GM19438 (cell line): ENCODE measurements around the gene KLHL29.
"Not testable (repeated sequence)": the region's sequence is repeated elsewhere in the genome, so short reads cannot be mapped to it uniquely, and the experiment has no call there.

Source experiments
- ATAC-seq: cut with Tn5 transposase; IDR thresholded peaks from one replicate; pipeline ENCODE4 v1.9.1; 2021; ENCODE audit warnings: low read depth; ENCODE audit not compliant: unreplicated experiment

Gene KLHL29

DNA sequence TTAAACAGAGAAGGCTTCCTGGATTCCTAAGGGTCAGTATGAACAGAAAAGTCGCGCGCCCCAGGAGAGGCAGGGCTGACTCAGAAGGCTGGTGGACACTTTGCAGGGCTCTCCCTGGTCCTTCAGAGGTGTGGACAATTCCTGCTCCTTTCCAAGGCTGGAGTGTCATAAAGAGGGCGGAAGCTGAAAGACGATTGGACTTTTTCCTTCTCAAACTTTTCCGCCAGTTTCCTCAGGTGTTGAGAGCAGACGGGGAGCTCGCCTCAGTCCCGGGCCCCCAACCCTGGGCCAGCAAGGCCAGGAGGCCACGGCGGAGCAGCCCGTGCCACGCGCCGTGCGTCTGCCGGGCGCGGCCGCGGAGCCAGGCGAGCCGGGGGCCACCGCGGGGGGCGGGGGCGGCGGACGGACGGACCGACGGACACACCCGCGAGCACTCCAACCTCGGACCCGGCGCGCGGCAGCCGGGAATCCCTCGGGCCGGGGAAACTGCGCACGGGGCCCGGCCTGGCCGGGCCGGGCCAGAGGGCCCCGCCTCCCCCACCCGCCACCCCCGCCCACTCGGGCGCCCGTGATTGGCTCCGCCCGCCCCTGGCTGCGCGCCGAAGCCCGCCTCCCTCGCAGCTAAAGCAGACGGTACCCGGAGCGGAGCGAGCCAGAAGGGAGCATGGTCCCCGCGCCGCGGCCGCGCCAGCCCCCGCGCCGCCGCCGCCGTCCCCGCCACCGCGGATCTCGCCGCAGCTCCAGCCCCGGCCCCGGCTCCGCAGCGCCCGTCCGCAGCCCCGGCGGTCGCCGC is at the start of gene KLHL29:
KLHL29 (plus strand) TSS at position 629 of the 793 bp plus-strand sequence. CDS start 177,018 bp downstream, outside the sequence.
- ATAC-seq, result peak; percentile 46

GRCh38 chr2:23335550-23335949 is 49.4 kb upstream of the KLHL29 start:
- ATAC-seq, result no peak

DNA sequence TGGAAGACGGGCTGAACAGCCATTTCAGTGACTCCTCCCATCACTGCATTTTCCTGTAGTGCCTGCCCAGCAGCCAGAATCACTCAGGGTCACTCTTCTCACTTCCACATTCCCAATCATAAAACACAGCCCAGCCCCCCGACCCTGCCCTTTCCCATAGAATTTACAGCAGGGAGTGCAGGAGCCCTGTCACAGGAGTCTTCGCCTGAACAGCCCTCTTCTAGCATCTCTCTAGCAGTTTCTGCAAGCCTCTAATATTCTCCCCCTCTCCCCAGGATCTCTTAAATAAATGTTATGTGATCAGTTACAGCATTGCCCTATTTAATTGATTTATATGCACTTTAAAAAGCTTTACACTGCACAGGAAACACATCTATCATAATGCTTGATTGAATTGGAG is 42.9 kb upstream of the KLHL29 start:
- no peak for ATAC-seq

DNA sequence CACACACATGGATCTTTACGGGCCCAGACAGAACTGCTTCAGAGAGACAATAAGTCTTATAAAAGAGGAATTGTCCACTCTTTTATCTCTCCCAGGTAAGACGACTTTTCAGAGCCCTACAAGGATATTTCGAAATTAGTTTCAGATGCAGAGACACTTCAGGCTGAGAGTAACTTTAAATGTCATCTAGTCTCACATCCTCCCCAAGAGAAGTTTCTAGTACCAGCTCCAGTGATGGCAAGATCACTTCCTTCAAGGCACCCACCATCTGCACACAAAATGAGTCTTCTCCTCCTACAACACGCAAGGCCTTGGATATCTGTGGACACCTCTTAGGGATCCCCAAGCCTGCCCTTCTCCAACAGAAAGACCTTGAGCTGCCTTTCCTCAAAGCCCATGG is 39.0 kb upstream of the KLHL29 start:
- ATAC-seq, result no peak

DNA sequence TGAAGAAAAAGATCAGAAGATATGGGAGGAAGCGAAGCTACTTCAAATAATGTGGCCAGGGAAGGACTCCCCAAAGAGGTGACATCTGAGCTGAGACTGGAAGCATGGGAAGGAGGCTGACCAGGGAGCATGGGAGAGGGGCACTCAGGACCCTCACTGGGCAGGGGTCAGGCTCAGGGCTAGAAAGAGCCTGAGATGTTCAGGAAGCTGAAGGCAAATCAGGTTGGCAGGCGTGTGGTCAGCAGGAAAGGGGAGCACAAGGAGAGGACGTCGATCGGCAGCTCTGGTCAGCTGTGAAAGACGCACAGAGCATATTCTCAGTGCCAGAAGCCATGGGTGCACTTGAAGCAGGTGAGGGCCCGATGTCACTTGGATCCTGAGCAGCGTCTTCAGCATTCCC is 38.2 kb upstream of the KLHL29 start:
- ATAC-seq, result no peak

DNA sequence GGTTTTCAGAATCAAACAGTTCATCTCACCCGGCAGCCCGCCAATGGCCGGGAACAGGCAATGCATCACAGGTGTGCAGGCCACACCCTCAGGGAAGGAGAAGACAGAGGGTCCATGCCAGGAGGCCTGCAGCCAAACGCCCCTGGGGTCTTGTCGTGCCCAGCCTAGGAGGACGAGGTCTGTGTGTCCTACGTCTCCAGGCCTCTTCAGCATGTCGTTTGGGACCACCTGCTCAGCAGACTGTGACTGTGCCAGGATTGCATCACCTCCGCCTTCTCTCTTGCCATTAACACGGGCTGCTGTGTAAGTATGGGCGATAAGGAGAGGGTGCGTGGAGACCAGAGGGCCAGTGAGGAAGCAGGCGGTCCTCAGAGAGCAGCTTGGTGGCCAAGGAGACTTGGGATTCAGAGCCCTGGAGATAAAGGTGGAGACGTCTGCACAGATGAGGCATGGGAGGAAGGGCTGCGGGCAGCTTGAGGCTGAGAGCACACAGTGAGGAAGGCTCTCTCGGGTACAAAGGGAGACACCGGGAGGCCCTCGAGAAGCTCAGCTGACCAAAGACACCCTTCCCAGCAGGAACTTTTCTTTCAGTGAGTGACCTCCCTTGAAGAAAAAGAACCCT is 37.4 kb upstream of the KLHL29 start:
- ATAC-seq, result no peak

- not testable (repeated sequence) for ATAC-seq
Measured at GRCh38 chr2:23348093-23348481, 36.9 kb upstream of the KLHL29 start.

DNA sequence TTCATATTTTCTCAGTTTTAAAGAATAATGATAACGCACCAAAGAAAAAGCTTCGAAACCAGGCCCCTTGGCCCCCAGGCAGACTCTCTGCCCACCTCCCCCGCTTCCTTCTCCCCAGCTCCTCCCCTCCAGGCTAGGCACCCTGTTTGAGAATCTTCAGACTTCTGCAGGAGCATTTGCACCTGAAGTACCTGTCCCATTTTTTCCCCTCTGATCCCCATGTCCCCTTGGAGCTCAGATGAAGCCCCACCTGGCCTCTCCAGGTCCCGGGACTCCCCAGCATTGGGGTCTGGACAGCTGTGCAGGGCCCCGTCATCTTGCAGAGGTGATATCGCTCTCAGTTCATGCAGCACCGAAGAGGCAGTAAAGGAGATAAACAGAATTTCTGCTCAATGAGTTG is 35.5 kb upstream of the KLHL29 start:
- no peak for ATAC-seq

GRCh38 chr2:23350041-23350791 is 34.8 kb upstream of the KLHL29 start:
- ATAC-seq, result no peak

GRCh38 chr2:23350792-23351355 is 34.1 kb upstream of the KLHL29 start:
- no peak for ATAC-seq

GRCh38 chr2:23351388-23352141 is 33.4 kb upstream of the KLHL29 start:
- peak; percentile 94 for ATAC-seq

GRCh38 chr2:23354554-23354953 is 30.4 kb upstream of the KLHL29 start:
- peak; percentile 65 for ATAC-seq

- no peak for ATAC-seq
Measured at GRCh38 chr2:23355001-23355400, 30.0 kb upstream of the KLHL29 start.

- no peak for ATAC-seq
Measured at GRCh38 chr2:23356711-23357110, 28.3 kb upstream of the KLHL29 start.

- ATAC-seq, result no peak
Measured at GRCh38 chr2:23359631-23360567, 25.1 kb upstream of the KLHL29 start.

GRCh38 chr2:23360571-23361125 is 24.3 kb upstream of the KLHL29 start:
- ATAC-seq, result no peak

- ATAC-seq, result no peak
Measured at GRCh38 chr2:23361152-23361551, 23.8 kb upstream of the KLHL29 start.

DNA sequence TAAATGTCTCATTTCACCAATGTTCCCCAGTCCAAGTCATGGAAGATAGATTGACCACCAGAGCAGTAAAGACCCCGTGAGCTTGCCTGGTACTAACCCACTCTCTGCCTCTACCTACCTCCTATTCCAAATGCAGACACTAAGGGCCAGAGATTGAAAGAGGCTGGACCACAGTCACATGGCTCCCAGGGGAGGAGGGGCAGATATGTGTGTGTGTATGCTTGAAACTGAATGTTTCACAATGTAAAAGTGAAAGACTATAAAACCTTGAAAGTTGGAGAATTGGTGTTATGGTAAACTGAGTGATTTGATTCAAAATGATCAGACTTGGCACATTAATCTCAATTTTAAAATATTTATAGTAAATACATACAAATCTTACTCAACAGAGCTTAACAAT is 21.7 kb upstream of the KLHL29 start:
- ATAC-seq, result no peak

GRCh38 chr2:23363831-23364230 is 21.1 kb upstream of the KLHL29 start:
- ATAC-seq, result no peak
